Suppressor macrophage (primary cell): ENCODE results near the gene SAP25.
A peak's percentile ranks its signal among the peaks of the same experiment; 100 is the strongest.
"Not testable (repeated sequence)": the region's sequence is repeated elsewhere in the genome, so short reads cannot be mapped to it uniquely, and the experiment has no call there.

Experiments used
- DNase-seq, 4 experiments: peaks; one replicate each; pipeline ENCODE4 v3.0.0-alpha.2; 2020 to 2022

SAP25 gene

DNA sequence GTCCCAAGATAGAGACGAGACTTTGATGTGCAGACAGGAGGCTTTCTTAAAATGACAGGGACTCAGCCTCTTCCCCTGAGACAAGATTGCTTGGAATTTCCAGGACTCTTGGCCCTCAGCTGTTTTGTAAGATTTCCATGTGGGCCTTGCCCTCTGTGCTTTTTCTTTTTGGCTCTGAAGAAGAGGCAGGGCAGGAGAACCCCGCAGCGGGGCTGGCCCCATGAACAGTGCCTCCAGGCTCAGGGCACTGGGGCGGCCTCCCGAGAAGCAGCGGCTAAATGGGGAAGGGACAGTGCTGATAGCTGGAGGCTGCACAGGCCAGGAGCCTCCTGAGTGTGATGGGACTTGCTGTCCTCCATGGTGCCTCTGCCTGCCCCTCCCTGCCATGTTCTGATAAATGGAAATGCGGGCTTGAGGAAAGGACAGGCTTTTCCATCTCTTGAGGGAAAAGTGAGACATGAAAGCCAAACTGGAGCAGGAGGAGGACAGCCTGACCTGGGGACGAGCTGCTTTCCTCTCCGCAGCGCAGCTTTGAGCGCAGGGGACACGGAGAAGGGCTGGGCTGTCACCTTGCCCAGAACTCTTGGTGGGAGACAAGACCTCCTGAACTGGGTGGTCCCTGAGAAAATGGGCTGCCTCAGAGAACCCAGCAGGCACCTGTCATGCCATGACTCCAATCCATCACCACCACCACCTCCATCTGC is 12.1 kb downstream of the SAP25 start:
- DNase-seq, result no peak

DNA sequence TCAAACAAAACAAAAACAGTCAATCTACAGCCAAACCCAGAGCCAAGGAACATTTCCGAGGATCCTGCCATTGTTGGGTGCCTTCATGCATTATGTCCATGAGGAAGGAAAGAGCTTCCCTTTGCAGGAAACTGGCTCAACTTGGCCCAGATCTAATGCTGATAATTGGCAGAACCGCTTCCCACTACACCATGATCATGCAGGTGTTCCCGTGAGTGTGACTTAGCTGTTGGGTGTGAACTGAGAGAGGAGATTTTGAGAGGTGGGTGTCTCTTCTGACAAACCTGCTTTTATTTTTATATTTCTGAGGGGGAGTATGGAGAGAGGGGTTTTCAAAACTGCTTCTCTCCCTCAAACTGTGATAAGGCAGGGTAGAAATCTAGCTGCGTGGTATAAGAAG is 14.6 kb downstream of the SAP25 start:
- DNase-seq, result no peak

DNA sequence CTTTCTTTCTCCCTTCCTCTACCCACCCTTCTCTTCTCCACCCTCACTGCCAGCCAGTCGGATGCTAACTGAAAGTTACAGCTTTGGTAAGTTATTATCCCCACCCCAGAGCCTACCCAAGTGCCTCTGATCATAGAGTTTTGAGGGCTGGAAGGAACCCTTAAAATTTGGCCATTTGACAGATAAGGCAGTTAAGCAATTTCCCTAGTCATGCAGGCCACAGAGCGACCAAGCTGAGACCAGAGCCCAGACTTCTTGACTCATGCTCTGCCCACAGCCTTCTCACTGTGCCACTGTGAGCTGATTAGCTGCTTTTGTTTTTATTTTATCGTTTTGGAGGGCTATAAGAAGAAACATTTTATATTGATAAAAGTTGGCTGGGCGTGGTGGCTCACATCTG is 17.2 kb downstream of the SAP25 start:
- DNase-seq, result peak; percentile 63 to 82 (median 78)

DNA sequence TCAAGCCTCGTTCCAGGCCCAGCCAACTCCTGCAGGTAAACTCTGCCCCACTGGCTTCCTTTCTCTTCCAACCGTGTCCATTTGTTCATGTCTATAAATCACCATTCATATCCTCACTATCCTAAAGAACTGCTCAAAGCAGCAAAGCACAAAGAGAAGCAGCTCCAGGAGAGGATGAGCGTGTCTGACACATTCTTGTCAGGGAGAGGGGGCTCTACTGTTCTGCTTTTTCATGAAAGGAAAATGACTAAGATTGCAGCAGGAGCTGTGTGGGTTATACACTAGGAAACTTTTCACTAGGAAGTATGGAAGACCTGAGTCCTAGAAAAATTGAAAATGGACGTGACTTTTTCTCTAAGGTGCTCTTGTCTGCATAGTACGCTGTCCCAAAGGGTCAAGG is 18.0 kb downstream of the SAP25 start:
- DNase-seq, result peak in 2 of 4 experiments; percentile 41 to 52

DNA sequence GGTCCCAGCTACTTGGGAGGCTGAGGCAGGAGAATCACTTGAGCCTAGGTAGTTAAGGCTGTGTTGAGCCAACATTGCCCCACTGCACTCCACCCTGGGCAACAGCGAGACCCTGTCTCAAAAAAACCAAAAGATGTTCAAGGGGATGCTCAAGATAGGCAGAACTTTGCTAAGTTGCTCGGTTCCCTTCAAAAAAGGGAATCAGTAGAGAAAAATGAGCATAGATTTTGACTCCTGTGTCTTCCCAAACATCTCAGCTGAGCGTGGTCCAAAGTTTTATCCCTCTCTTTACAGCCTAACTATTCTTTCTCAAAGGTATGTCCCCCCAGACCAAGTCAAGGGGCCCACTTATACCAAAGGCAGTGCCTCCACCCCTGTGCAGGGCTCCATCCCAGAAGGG is 20.7 kb downstream of the SAP25 start:
- DNase-seq, result no peak

DNA sequence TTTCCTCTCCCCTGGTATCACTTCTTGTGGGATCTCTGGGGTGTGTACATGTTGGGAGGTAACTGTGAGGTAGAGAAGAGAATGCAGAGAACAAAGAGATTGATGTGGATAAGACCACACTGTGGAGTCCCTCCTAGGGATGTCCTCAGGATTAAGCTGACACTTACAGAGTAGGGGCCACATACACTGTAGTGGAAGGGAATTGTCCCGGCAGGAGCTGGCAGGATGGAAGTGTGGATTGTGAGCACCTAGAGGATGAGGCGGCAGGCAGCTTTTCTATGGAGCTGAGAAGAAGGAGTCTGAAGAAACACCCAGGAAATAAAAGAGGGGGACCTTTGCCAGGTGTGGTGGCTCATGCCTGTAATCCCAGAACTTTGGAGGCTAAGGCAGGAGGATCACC is 21.2 kb downstream of the SAP25 start:
- DNase-seq, result no peak

DNA sequence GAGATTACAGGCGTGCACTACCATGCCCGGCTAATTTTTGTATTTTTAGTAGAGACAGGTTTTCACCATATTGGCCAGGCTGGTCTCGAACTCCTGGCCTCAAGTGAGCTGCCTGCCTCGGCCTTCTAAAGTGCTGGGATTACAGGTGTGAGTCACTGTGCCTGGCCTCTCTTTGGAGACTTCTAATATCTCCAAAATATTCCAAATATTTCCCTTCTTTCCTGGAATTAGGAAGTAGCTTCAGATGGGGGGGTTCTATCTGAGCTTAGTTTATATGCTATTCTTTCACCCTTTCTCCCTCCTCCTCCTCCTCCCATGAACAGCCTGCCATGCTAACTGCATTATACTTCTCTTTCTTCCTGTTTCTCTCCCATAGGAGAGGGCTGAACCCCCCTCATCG is 25.3 kb downstream of the SAP25 start:
- DNase-seq, result not testable (repeated sequence)

DNA sequence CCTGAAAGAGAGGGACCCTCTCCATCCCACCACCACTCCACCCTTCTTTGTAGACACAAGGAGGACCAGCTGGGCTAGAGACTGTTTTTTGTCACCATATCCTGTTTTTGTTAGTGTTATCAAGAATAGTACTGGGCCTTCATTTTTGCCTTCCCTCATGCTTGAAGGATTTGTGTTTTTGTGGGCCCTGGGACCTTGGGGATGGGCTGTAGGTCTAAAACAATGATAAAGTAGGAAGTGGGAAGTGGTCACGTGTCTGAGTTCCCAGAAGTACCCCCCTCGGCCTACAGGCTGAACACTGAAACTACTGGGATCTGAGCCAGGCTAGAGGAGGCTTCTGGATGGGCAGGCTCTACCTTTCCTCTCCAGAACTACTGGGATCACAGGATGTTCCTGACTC is 25.8 kb downstream of the SAP25 start:
- peak in 3 of 4 experiments; percentile 32 to 38 (median 36) for DNase-seq

DNA sequence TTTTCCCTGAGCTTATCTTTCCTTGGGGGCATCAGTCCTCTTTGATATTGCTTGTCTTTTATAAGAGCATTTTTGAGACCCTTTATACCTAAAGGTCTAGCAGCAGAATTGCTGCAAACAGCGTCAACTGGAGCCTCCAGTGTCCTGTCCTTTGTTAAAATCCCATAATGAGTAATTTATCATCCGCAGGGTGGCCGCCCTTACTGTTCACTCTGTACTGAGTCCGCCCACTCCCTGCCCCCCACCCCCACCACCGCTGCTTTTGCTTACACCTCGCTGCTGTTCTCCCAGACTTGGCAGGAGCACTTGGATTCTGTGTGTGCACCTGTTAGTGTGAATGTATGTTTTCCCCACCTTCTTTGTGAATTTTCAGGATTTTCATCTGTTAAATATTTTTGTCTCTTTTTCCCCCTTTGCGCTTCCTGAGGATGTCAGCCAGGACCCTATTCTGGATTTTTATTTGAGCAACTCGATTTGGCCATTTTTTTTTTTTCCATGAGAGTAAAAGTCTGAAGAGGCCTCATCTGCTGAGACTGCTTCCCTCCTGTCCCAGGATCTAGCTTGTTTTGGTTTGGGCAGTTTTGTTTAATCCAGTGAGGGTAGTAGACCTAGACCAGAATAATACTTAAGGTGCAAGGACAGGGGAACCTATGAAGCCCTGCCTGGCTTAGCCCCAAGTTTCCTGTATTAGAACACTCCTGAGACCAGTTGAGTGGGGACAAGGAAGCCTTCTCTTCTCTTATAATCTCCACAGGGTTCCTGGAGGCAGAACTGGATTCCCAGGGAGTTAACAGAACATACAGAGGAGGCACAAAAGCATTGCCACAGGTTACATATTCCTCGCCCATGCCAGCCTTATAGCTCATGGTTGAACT is 26.5 kb downstream of the SAP25 start:
- no peak for DNase-seq

DNA sequence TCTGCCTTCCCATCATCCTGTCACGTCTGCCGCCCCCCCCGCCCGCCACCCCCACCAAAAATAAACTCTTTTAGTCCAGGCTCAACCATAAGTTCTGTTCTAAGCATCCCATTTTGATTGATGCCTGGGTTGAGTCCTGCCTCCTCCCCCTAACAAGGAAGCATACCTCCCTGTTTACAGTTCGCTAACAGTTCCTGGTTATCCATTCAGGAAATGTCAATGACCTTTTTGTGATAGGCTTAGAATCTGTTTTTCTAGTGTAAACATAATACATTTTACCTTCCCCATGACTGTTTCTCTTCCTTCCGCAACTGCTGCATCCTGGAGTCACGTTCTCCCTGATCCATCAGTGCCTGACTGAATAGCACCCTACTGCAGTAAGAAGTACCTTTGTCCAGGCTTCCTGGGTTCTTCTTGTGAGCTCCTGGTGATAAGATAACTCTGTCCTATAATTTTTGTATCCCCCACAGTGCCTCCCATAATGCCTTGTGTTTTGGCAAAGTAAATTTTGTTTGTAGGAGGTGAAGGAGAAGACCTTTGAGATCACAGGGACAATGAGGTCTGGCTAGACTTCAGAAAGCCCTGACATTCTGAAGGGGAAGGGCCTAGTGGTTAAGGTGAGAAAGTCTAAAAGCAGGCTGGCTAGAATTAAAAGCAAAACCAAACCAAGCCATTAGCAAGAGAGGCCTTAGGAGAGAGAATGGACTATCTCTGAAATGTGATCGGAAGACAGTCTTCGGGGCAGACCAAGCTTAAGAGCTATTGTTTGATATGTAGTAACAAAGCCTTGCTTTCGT is 27.4 kb downstream of the SAP25 start:
- DNase-seq, result no peak

DNA sequence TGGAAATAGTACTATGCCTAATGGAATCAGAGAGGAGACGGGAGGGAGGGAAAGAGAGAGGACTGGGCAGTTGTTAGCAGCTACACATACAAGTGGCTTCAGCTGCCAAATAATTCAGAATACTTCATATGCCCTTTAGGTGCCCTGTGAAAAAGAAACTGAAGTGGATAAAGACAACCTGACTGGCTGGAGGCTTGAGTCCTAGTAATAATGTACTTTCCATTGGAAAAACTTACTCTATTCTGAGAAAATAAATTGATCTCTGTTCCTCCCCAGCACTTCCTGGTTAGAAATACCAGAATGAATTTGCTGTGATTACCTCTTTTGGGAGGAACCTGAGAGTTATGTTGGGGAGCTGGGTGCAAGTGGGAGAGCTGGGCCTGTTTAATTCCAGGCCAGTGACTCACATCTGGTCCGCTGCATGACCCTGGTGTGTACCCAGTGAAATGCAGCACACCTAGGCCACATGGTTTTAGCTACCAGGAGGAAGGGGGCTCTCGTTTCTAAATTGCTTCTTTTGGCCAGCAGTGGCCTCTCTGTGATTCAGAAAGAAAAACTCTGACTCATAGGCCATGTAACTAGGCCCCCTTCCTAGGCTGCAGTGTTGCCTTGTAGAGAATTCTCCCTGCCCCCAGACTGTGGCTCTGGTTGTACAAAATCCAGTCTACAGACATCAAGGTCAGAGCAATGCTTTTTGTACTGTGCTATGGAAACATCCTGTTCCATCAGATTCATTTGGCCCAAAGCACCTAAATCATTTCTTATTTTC is 28.2 kb downstream of the SAP25 start:
- DNase-seq, result peak in 2 of 4 experiments; percentile 12 to 39

DNA sequence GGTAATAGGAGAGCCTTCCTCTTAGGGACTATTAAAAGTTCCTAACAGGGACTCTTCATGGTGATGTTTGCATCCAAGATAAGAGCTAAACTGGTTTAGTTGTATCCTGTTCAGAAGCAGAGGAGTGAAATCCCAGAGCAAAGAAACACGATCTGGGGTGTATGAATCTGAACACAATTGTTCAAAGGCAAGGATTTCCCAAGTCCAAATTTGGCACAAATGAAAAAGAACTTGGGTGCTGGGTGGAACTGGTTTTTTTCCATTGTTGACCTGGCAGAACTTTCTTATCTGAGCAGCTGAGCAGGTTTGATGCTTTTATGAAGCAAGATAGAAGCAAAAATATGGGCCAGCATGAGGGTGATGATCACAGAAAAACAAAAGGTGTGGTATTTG is 28.7 kb downstream of the SAP25 start:
- no peak for DNase-seq

DNA sequence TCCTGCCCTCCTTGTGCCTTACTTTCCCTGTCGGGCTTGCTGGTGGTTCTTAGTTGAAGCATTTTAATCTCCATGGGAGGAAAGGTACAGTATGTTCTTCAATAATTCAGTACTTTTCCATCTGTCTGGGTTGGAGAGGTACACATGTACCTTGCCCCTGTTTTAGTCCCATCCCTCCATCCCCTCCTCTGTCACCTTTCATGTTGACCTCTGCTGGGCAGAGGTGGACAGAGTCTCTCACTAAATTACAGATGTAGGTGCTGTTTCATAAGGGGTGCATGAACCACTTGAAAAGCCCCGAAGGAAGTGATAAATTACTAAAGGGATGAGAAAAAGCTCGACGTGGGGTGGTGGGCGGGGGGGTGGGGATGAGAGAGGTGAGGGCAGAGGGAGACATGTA is 29.3 kb downstream of the SAP25 start:
- DNase-seq, result no peak

DNA sequence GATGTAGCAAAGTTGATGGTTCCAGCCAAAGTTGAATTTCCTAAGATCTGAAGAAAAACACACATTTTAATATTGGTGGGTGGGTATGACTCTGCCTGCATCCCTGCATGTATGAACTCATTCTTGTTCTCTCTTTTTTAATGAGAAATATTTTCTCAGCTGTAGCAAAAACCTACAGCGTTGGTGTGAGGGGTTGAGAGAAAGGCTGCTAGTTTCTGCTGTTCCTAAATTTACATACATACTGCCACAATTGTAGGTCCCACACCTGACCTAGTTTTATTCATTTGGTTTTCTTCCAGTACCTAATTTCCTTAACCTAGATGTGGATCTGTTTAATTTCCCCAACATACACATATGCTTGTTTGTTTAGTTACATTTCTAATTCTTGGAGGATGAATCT is 30.1 kb downstream of the SAP25 start:
- no peak for DNase-seq

DNA sequence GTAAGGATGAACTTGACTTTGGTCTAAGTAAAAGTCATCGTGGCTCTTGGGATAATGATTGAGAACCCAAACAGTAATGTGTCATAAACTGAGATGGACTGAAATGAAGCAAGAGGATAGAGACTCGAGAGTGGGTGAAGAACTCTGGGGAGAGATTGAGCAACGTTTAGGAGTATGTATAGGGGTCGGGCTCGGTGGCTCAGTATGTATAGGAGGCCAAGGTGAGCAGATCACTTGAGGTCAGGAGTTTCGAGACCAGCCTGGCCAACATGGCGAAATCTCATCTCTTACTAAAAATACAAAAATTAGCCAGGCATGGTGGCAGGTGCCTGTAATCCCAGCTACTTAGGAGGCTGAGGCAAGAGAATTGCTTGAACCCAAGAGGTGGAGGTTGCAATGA is 32.4 kb downstream of the SAP25 start:
- DNase-seq, result peak in 3 of 4 experiments; percentile 10 to 46 (median 36)

DNA sequence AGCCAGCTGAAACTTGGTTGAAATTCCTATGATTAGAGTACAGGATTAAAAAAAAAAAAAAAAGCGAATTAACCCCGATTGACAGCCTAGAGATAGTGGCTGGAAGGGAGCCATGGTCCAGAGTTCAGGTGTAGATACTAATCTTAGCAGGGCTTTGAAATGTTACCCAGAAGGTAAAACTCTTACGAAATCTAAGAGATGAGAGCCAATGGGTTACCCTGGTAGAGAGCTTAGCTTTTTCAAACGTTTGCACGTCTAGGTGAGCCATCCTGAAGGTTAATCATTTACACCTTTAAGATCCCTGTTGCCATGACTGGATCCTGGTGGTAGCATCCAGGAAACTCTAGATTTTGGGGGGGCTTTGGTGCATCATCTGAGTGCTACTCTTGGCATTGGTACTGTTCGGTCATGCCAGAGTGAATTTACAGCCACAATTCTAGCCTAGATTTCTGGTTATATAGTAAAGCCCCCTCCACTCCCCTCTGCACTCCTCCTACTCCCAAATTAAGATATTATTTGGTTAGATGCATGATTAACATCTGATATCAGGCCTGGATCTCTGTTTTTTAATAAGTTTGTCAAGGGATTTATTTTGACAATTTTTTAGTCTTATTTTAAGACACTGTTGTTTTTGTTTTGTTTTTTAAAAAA is 33.5 kb downstream of the SAP25 start:
- DNase-seq, result no peak

DNA sequence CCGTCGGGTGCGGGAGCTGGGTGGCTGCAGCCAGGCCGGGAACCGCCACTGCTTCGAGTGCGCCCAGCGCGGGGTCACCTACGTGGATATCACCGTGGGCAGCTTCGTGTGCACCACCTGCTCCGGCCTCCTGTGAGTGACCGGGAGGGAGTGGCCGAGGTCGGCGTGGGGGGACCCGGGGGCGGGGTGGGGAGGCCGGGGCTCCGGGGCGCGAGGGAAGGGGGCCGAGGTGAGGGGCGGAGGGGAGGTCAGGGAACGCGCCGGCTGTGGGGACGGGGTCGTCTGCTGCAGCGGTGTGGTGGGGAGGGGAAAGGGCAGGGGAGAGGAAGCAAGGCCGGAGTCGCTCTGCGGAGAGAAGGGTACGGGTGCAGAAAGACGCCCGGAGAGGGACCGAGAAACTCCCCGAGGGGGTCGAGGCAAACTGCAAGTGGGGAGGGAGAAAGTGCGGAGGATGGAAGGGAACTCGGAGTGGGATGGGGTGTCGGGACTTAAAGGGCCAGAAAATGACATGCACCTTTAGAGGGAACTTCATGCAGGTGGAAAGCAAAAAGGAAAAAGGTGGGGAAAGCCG is 34.2 kb downstream of the SAP25 start:
- DNase-seq, result peak in 1 of 4 experiments; percentile 32

DNA sequence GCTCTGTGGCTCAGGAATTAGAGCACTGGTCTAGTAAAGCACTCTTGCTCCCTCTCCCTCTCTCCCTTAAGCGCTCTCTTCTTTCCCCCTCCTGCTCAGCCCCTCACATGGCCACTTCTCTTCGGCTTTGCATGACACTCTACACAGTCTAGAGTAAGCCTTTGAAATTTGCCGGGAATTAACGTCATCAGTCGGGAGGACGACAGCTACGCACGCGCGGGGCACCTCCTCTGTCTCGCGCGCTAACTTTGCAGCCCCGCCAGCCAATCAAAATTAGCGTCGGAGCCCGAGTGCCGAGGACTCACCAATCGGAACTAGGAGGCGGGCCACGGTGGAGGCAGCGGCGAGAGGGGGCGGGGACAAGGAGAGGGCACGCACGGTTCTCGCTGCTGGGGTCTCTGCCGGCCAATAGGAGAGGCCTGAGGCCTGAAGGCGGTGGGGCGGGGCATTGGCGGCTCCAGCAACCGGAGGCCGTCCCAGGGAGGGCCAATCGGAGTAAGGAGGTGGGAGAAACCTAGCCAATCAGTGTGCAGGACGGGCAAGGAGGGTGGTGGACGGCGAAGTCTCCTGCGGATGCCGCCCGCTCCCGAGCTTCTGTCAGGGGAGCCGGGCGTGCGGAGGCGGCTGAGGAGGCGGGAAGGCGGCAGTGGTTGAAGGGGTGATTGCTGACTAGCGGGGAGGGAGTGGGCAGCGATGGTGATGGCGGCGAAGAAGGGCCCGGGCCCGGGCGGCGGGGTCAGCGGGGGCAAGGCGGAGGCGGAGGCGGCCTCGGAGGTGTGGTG is 34.9 kb downstream of the SAP25 start, which contains the start of gene AGFG2:
Gene AGFG2 (plus strand): TSS at position 550 of the 782 bp plus-strand sequence. CDS start 144 bp downstream, at position 694.
- DNase-seq, result peak; percentile 100

DNA sequence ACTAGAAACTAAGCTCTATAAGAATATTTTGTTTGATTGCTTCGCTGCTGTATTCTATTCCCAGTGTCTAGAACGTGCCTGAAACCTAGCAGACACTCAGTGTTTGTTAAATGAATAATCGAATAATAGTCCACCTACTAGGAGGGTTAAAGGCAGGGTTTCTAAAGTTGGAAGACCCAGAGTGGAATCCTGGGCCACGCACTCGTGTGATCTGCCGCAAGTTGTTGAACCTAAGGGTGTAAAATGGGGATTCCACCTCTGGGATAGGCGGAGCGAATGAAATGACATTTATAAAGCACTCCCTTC is 35.4 kb downstream of the SAP25 start:
- no peak for DNase-seq

DNA sequence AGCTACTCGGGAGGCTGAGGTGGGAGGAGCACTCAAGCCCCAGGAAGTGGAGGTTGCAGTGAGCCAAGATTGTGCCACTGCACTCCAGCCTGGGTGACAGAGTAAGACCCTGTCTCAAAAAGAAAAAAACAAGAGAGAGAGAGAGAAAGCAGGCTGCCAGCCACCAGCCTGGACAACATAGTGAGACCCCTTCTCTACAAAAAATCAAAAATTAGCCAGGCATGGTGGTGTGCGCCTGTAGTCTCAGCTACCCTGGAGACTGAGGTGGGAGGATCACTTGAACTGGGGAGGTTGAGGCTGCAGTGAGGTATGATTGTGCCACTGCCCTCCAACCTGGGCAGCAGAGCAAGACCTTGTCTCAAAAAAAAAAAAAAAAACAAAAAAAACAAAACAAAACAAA is 37.0 kb downstream of the SAP25 start:
- not testable (repeated sequence) for DNase-seq

DNA sequence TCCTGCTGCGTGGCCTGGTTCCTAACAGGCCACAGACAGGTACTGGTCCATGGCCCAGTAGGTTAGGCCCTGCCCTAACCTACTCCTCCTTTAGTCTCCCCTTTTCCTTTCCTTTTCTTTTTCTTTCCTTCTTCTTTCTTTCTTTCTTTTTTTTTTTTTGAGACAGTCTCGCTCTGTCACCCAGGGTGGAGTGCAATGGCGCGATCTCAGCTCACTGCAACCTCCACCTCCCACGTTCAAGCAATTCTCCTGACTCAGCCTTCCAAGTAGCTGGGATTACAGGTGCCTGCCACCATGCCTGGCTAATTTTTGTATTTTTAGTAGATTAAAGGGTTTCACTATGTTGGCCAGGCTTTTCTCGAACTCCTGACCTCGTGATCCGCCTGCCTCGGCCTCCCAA is 37.7 kb downstream of the SAP25 start:
- DNase-seq, result not testable (repeated sequence)
